ENCODE data around the gene IP6K3.

DNA sequence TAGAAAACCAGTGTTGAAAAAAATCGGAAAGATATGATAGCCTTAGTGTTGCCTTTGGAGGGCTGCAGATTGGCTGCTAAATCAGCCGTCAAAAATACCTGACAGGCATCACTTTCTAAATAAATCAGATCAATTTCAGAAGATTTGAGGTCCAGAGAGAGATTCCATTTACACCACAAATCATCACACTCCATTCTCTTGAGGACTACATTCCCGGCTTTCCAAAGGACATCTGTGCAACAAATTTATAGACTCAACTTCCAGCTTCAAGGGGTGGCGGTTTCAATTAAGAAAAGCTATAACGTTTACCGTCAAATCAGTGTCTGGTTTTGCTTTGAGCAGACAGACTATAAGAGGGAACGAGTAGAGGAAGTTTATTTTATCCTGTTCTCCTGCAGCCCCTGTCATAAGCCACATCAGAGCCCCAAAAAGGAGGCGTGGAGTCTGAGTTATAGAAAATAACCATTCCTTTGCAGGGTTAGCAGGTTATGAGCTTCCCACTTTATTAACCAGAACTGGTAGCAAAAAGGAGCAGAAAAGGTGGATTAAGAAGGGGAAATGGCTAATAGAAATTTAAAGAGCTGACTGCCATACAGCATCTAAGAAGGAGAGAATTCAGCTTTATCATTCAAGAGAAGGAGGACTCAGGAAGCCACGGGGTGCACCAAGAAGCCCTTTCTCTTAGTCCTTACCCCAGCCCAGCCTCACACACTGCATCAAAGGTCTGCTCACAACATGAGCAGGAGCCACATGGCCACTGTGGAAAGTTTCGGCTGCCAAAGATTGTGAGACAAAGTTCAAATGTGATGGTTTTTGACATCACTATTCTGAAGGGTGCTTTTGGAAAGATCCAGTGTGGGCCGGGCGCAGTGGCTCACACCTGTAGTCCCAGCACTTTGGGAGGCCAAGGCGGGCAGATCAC lies 22.3 kb downstream of the IP6K3 start:
- no peak for TF ChIP-seq CTCF (conservative IDR thresholded peaks at IDR 0.05; ENCODE audit: low read depth in 2 of 2)
- no peak for TF ChIP-seq POLR2AphosphoS5 (IDR thresholded peaks at IDR 0.05; ENCODE audit: low read depth)
- no peak for TF ChIP-seq JUNB (IDR thresholded peaks at IDR 0.05; ENCODE audit: unreplicated experiment)

Measured in GM23338 (cell line).